WI38 (cell line): Measurements from ENCODE around the gene TMEM150C.

Experiments used
- H3K4me3 ChIP-seq: 2 replicates; pipeline ENCODE4 v1.5.1; 2011; ENCODE audit warnings: low read depth, mild to moderate bottlenecking, control low read depth, low read length
- CTCF ChIP-seq: IDR thresholded peaks from 2 replicates; pipeline ENCODE4 v1.5.1; 2012; ENCODE audit warnings: low read depth, mild to moderate bottlenecking, control low read depth, low read length

Gene TMEM150C

GRCh38 chr4:82436130-82436529 lies 125.7 kb downstream of the TMEM150C start:
- no peak overlapping the region for H3K4me3 ChIP-seq
- TF ChIP-seq CTCF: no peak

GRCh38 chr4:82434949-82435348 lies 126.8 kb downstream of the TMEM150C start:
- TF ChIP-seq CTCF: no peak
- no peak overlapping the region for H3K4me3 ChIP-seq

GRCh38 chr4:82433791-82434190 lies 128.0 kb downstream of the TMEM150C start:
- no peak for TF ChIP-seq CTCF
- no peak overlapping the region for H3K4me3 ChIP-seq
